Bronchial epithelial cell (primary cell): ENCODE data around the gene NENF. TPM values are rescaled to one million over a fixed set of nuclear protein-coding genes. Genes with fewer than 3 reads are reported as not detected.

Experiments
- DNase-seq: peaks from one replicate; pipeline ENCODE4 v3.0.0-alpha.2; 2010; ENCODE audit warnings: low read depth
- FAIRE-seq: peaks from 2 replicates; lab custom pipeline; 2011; peaks lifted over from hg19 to GRCh38; lab: Jason Lieb, UNC
- H3K27me3 ChIP-seq: 2 replicates; pipeline ENCODE4 v1.5.1; 2011; ENCODE audit warnings: low read length; ENCODE audit not compliant: control insufficient read depth, insufficient read depth
- H3K36me3 ChIP-seq: 2 replicates; pipeline ENCODE4 v1.5.1; 2011; ENCODE audit warnings: low read length; ENCODE audit not compliant: control insufficient read depth, insufficient read depth
- H3K4me3 ChIP-seq: 2 replicates; pipeline ENCODE4 v1.5.1; 2011; ENCODE audit warnings: mild to moderate bottlenecking, low read depth, low read length, control low read depth
- CTCF ChIP-seq: IDR thresholded peaks from 2 replicates; pipeline ENCODE4 v1.5.1; 2011; ENCODE audit warnings: mild to moderate bottlenecking, moderate library complexity, low read length, control low read depth, inconsistent platforms; ENCODE audit not compliant: insufficient read depth, severe bottlenecking
- total RNA-seq: library from RNA; depleted of rRNA; stranded (reverse); fragments of >200 nt; gene quantifications from 2 replicates; pipeline ENCODE4 v1.2.1, GENCODE V29; 2014

Gene NENF
- total RNA-seq, 1 donor from 2014 or later = 50.5 TPM

GRCh38 chr1:212423879-212424278 lies 8.8 kb upstream of the NENF start:
- DNase-seq = no peak
- Histone ChIP-seq H3K36me3 (no peaks in the 10 kb centered on the region), H3K27me3 (no peaks in the 10 kb centered on the region), H3K4me3 (no peak overlapping the region)
- no peak for FAIRE-seq
- TF ChIP-seq CTCF = no peak

DNA sequence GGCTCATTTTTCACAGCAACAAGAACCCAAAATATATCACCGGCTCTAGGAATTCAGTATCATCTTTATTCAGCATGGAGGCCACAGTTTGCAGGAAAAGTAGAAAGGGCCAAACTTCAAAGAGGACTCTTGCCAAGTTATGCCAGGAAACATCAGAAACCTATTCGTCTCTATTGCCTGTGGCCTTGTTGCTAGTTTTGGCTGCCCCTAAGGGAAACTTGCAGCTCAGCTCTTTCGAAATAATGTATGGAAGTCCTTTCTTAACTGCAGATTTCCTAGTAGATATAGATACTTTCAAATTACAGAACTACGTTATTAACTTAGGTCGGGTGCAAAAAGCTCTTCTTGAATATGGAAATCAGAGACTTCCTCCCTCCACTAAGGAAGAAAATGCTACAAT lies 4.2 kb upstream of the NENF start:
- FAIRE-seq (no peak), DNase-seq (no peak)
- Histone ChIP-seq H3K36me3 (no peaks in the 10 kb centered on the region), H3K4me3 (no peak overlapping the region), H3K27me3 (no peaks in the 10 kb centered on the region)
- no peak for TF ChIP-seq CTCF

DNA sequence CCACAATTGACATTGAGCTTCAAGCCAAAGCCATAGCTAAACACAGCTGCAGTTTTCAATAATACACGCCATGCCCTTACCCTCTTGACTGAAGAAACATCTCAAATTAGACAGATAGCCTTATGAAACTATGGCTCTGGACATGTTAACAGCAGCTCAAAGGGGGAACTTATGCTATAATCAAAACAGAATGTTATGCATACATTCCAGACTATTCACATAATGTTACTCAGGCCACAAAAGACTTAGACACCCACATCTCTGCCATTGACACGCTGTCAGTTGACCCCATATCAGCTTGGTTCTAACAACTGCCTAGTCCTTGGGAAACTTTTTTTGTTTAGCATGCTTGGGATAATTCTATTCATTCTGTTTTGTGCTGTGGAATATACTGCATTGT lies 2.3 kb upstream of the NENF start:
- H3K27me3 ChIP-seq = no peaks in the 10 kb centered on the region
- TF ChIP-seq CTCF = no peak
- DNase-seq (no peak), FAIRE-seq (no peak)
- H3K36me3 ChIP-seq = no peaks in the 10 kb centered on the region
- H3K4me3 ChIP-seq = no peak overlapping the region

- no peaks in the 10 kb centered on the region for H3K27me3 ChIP-seq
- DNase-seq = no peak
- no peaks in the 10 kb centered on the region for H3K36me3 ChIP-seq
- no peak for FAIRE-seq
- no peak for TF ChIP-seq CTCF
- H3K4me3 ChIP-seq = no peak overlapping the region
Observed at GRCh38 chr1:212430955-212431394, 1.7 kb upstream of the NENF start.

DNA sequence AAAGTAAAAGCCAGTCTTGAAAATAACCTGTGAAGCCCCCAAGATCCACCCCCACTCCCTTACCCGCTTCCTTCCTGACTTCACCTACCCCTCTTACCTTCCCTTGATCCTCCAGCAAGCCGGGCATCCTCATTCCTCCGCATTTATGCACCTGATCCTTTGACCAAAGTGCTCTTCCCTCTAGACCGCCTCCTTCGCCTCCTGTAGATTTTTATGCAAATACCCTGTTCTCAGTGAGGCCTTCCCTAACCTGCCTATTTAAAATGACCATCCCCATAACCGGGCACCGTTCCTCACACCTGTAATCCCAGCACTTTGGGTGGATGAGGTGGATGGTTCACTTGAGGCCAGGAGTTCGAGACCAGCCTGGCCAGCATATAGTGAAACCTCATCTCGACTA lies 1.1 kb upstream of the NENF start:
- TF ChIP-seq CTCF = no peak
- H3K4me3 ChIP-seq = no peak overlapping the region
- H3K27me3 ChIP-seq = no peaks in the 10 kb centered on the region
- DNase-seq (no peak), FAIRE-seq (no peak)
- H3K36me3 ChIP-seq = no peaks in the 10 kb centered on the region

GRCh38 chr1:212432272-212432660 lies 454 bp upstream of the NENF start:
- H3K4me3 ChIP-seq = peak overlapping the region; percentile 56
- H3K27me3 ChIP-seq = no peaks in the 10 kb centered on the region
- DNase-seq (peak; percentile 11), FAIRE-seq (no peak)
- no peak for TF ChIP-seq CTCF
- H3K36me3 ChIP-seq = no peaks in the 10 kb centered on the region
